ENCODE data around the gene BRINP2. TPM values are rescaled to one million over a fixed set of nuclear protein-coding genes. Genes with fewer than 3 reads are reported as not detected.
A peak's percentile ranks its signal among the peaks of the same experiment; 100 is the strongest.

Gene BRINP2
- total and polyA plus RNA-seq, 4 donors = 0.04 to 0.15 (median 0.05) TPM

GRCh38 chr1:177206831-177207355, 36.1 kb downstream of the BRINP2 start:
- Histone ChIP-seq H3K4me1 (ENCODE audit: control insufficient read depth in 5 of 5, insufficient read depth in 5 of 5, low read length in 5 of 5) (peaks cover 0 to 32% (median 10%) of the 10 kb centered on the region in 5 donors), H3K4me3 (no peak overlapping the region), H3K27ac (ENCODE audit: low read depth in 1 of 2, low read length in 1 of 2) (no peak overlapping the region), H3K9ac (ENCODE audit: insufficient read depth in 1 of 2, low read length in 2 of 2) (no peak overlapping the region), H3K9me3 (ENCODE audit: control insufficient read depth in 4 of 4, insufficient read depth in 3 of 4, low read length in 3 of 4) (no peaks in the 10 kb centered on the region), H3K36me3 (ENCODE audit: control insufficient read depth in 4 of 4, insufficient read depth in 4 of 4, low read length in 4 of 4) (no peaks in the 10 kb centered on the region), H3K27me3 (ENCODE audit: control insufficient read depth in 3 of 3, insufficient read depth in 3 of 3, low read length in 2 of 3) (no peaks in the 10 kb centered on the region)
- peak in 1 of 3 donors; percentile 29 for DNase-seq
- no peak for TF ChIP-seq CTCF (IDR thresholded peaks at IDR 0.05; ENCODE audit: control extremely low read depth, extremely low read depth)
- ATAC-seq (ENCODE audit: insufficient read depth, low FRiP score) = no peak

- DNase-seq (no peak), ATAC-seq (ENCODE audit: insufficient read depth, low FRiP score) (peak; percentile 20)
- no peak overlapping the region for H3K9ac ChIP-seq (ENCODE audit: insufficient read depth in 1 of 2, low read length in 2 of 2)
- H3K4me3 ChIP-seq = no peak overlapping the region
- WGBS, 2 donors = 70 to 85% methylated on average over 4 of the region's 4 CpGs
- TF ChIP-seq CTCF (IDR thresholded peaks at IDR 0.05; ENCODE audit: control extremely low read depth, extremely low read depth) = no peak
- H3K27ac ChIP-seq (ENCODE audit: low read depth in 1 of 2, low read length in 1 of 2) = no peak overlapping the region
- no peaks in the 10 kb centered on the region for H3K9me3 ChIP-seq (ENCODE audit: control insufficient read depth in 4 of 4, insufficient read depth in 3 of 4, low read length in 3 of 4)
- no peaks in the 10 kb centered on the region for H3K27me3 ChIP-seq (ENCODE audit: control insufficient read depth in 3 of 3, insufficient read depth in 3 of 3, low read length in 2 of 3)
- no peaks in the 10 kb centered on the region for H3K36me3 ChIP-seq (ENCODE audit: control insufficient read depth in 4 of 4, insufficient read depth in 4 of 4, low read length in 4 of 4)
- H3K4me1 ChIP-seq (ENCODE audit: control insufficient read depth in 5 of 5, insufficient read depth in 5 of 5, low read length in 5 of 5) = peaks cover 0 to 32% (median 10%) of the 10 kb centered on the region in 5 donors
Measured at GRCh38 chr1:177208920-177209319, 38.2 kb downstream of the BRINP2 start.

GRCh38 chr1:177209357-177209756, 38.6 kb downstream of the BRINP2 start:
- 50 to 70% methylated on average over 3 of the region's 3 CpGs for WGBS, 2 donors

More at GRCh38 chr1:177209357-177209756, 38.6 kb downstream of the BRINP2 start:
- Histone ChIP-seq H3K4me1 (ENCODE audit: control insufficient read depth in 5 of 5, insufficient read depth in 5 of 5, low read length in 5 of 5) (peaks cover 0 to 32% (median 10%) of the 10 kb centered on the region in 5 donors), H3K4me3 (no peak overlapping the region), H3K9ac (ENCODE audit: insufficient read depth in 1 of 2, low read length in 2 of 2) (no peak overlapping the region), H3K9me3 (ENCODE audit: control insufficient read depth in 4 of 4, insufficient read depth in 3 of 4, low read length in 3 of 4) (no peaks in the 10 kb centered on the region), H3K36me3 (ENCODE audit: control insufficient read depth in 4 of 4, insufficient read depth in 4 of 4, low read length in 4 of 4) (no peaks in the 10 kb centered on the region), H3K27ac (ENCODE audit: low read depth in 1 of 2, low read length in 1 of 2) (peak overlapping the region in 1 of 2 donors; percentile 46), H3K27me3 (ENCODE audit: control insufficient read depth in 3 of 3, insufficient read depth in 3 of 3, low read length in 2 of 3) (no peaks in the 10 kb centered on the region)
- DNase-seq (peak; percentile 95 to 99 (median 99)), ATAC-seq (ENCODE audit: insufficient read depth, low FRiP score) (peak; percentile 78)
- TF ChIP-seq CTCF (IDR thresholded peaks at IDR 0.05; ENCODE audit: control extremely low read depth, extremely low read depth) = no peak

All from lung (tissue), 12 donors.